Keratinocyte (primary cell): ENCODE results near the gene CIAPIN1. TPM values are rescaled to one million over a fixed set of nuclear protein-coding genes. Genes with fewer than 3 reads are reported as not detected.

ENCODE experiments used
- DNase-seq: peaks from one replicate; pipeline ENCODE4 v3.0.0-alpha.2; 2011; ENCODE audit warnings: low read depth, missing footprints, low spot score
- FAIRE-seq: peaks from 2 replicates; lab custom pipeline; 2011; peaks lifted over from hg19 to GRCh38; lab: Jason Lieb, UNC
- H2AFZ ChIP-seq: 2 replicates; pipeline ENCODE4 v1.6.0; 2012; ENCODE audit warnings: low read length, control low read depth, inconsistent platforms; ENCODE audit not compliant: control insufficient read depth
- H3K27ac ChIP-seq: 2 replicates; pipeline ENCODE4 v1.5.1; 2011; ENCODE audit warnings: low read length; ENCODE audit not compliant: control insufficient read depth, insufficient read depth
- H3K27me3 ChIP-seq: 3 replicates; pipeline ENCODE4 v1.6.0; 2011; ENCODE audit warnings: low read length; ENCODE audit not compliant: control insufficient read depth, insufficient read depth; ENCODE audit errors: extremely low read depth
- H3K36me3 ChIP-seq, 2 experiments: 2 replicates in 1 of 2; 3 replicates in 1 of 2; pipeline ENCODE4 v1.5.1; 2011; ENCODE audit warnings: low read length in 2 of 2, mild to moderate bottlenecking in 1 of 2; ENCODE audit not compliant: control insufficient read depth in 2 of 2, insufficient read depth in 2 of 2; ENCODE audit errors: extremely low read depth in 1 of 2
- H3K4me1 ChIP-seq: 3 replicates; pipeline ENCODE4 v1.5.1; 2011; ENCODE audit warnings: low read length; ENCODE audit not compliant: control insufficient read depth, insufficient read depth; ENCODE audit errors: extremely low read depth
- H3K4me2 ChIP-seq: 3 replicates; pipeline ENCODE4 v1.6.0; 2011; ENCODE audit warnings: low read depth, low read length; ENCODE audit not compliant: control insufficient read depth, insufficient read depth; ENCODE audit errors: extremely low read depth
- H3K4me3 ChIP-seq, 3 experiments: fragments of 200-600 bp in 1 of 3; sonication (generic) in 1 of 3; 2 replicates in 2 of 3; 3 replicates in 1 of 3; pipeline ENCODE4 v1.5.1; 2011 to 2016; ENCODE audit warnings: low read length in 3 of 3, mild to moderate bottlenecking in 3 of 3, control low read depth in 2 of 3, inconsistent platforms in 1 of 3, low read depth in 1 of 3, mixed read lengths in 1 of 3, mixed run types in 1 of 3, moderate library complexity in 1 of 3; ENCODE audit not compliant: control insufficient read depth in 2 of 3, insufficient read depth in 2 of 3; ENCODE audit errors: extremely low read depth in 1 of 3
- H3K79me2 ChIP-seq: 2 replicates; pipeline ENCODE4 v1.6.0; 2012; ENCODE audit warnings: low read length; ENCODE audit not compliant: control insufficient read depth, insufficient read depth
- H3K9ac ChIP-seq: 3 replicates; pipeline ENCODE4 v1.6.0; 2011; ENCODE audit warnings: low read length; ENCODE audit not compliant: control insufficient read depth, insufficient read depth; ENCODE audit errors: extremely low read depth
- H3K9me1 ChIP-seq: 3 replicates; pipeline ENCODE4 v1.6.0; 2011; ENCODE audit warnings: low read length; ENCODE audit not compliant: control insufficient read depth, insufficient read depth; ENCODE audit errors: extremely low read depth
- H3K9me3 ChIP-seq: 2 replicates; pipeline ENCODE4 v1.5.1; 2012; ENCODE audit warnings: low read depth, low read length; ENCODE audit not compliant: control insufficient read depth
- H4K20me1 ChIP-seq: 3 replicates; pipeline ENCODE4 v1.6.0; 2011; ENCODE audit warnings: low read length; ENCODE audit not compliant: control insufficient read depth, insufficient read depth; ENCODE audit errors: extremely low read depth
- CTCF ChIP-seq, 3 experiments: IDR thresholded peaks in 1 of 3; conservative IDR thresholded peaks in 1 of 3; optimal IDR thresholded peaks in 1 of 3; 2 replicates in 2 of 3; 3 replicates in 1 of 3; pipeline versions ENCODE3 to v1.5.1; 2011; ENCODE audit warnings: low read length in 3 of 3, mild to moderate bottlenecking in 3 of 3, moderate library complexity in 2 of 3, control low read depth in 1 of 3, inconsistent platforms in 1 of 3; ENCODE audit not compliant: insufficient read depth in 2 of 3; ENCODE audit errors: extremely low read depth in 1 of 3
- EZH2 ChIP-seq: IDR thresholded peaks from one replicate; pipeline ENCODE4 v1.6.1; 2012; ENCODE audit warnings: inconsistent platforms, mild to moderate bottlenecking, low read length, moderate library complexity
- dilution Hi-C: fragments of 300-500 bp; cut with MboI; formaldehyde crosslinking; loops from one replicate; pipeline ENCODE4 v1.7.0; 2020; ENCODE audit warnings: low sequenced_read_pairs; ENCODE audit not compliant: extremely low pct_ligation_motif_present
- polyA plus RNA-seq, 5 experiments: library from polyadenylated mRNA; depleted of rRNA in 3 of 5; stranded (reverse) in 3 of 5; stranded (forward) in 1 of 5; unstranded in 1 of 5; fragments of >200 nt; gene quantifications; 1 replicate in 1 of 5; 2 replicates in 3 of 5; 3 replicates in 1 of 5; pipeline versions ENCODE4 v1.2.1 to v1.2.3, GENCODE V29; 2011 to 2012; ENCODE audit warnings: missing spikeins in 2 of 5, low read depth in 1 of 5, low replicate concordance in 1 of 5

CIAPIN1 gene
- polyA plus RNA-seq, 1 donor (not counting 4 experiments of a cell fraction or from before 2014, with no cell fraction given), result 75.4 TPM

GRCh38 chr16:57468346-57468745 lies 21.2 kb upstream of the CIAPIN1 start:
- H3K27ac ChIP-seq, result no peak overlapping the region
- no peaks in the 10 kb centered on the region for H4K20me1 ChIP-seq
- H3K4me3 ChIP-seq, result no peak overlapping the region
- H3K9me3 ChIP-seq, result no peaks in the 10 kb centered on the region
- H3K4me2 ChIP-seq, result no peak overlapping the region
- H3K4me1 ChIP-seq, result peaks cover 3% of the 10 kb centered on the region
- no peak for FAIRE-seq
- TF ChIP-seq CTCF (optimal IDR thresholded peaks at IDR 0.05 in 1 of 3, IDR thresholded peaks at IDR 0.05 in 1 of 3, conservative IDR thresholded peaks at IDR 0.05 in 1 of 3; ENCODE audit: extremely low read depth in 1 of 3, insufficient read depth in 2 of 3, low read length in 3 of 3) (no peak), EZH2 (no peak)
- peaks cover 41 to 48% of the 10 kb centered on the region in 2 experiments for H3K36me3 ChIP-seq
- dilution Hi-C loops, result no loop called here
- DNase-seq, result no peak
- H3K9me1 ChIP-seq, result no peaks in the 10 kb centered on the region
- H3K9ac ChIP-seq, result no peak overlapping the region
- no peaks in the 10 kb centered on the region for H3K27me3 ChIP-seq
- H2AFZ ChIP-seq, result no peak overlapping the region
- H3K79me2 ChIP-seq, result peaks cover 17% of the 10 kb centered on the region

GRCh38 chr16:57464523-57464922 lies 17.3 kb upstream of the CIAPIN1 start:
- FAIRE-seq (no peak), DNase-seq (no peak)
- no peak for TF ChIP-seq CTCF (optimal IDR thresholded peaks at IDR 0.05 in 1 of 3, IDR thresholded peaks at IDR 0.05 in 1 of 3, conservative IDR thresholded peaks at IDR 0.05 in 1 of 3; ENCODE audit: extremely low read depth in 1 of 3, insufficient read depth in 2 of 3, low read length in 3 of 3)
- no peak for TF ChIP-seq EZH2
- dilution Hi-C loops, result no loop called here
- H3K9me3 ChIP-seq, result no peaks in the 10 kb centered on the region
- peaks cover 25% of the 10 kb centered on the region for H3K79me2 ChIP-seq
- H3K36me3 ChIP-seq, result peaks cover 36 to 41% of the 10 kb centered on the region in 2 experiments
- H4K20me1 ChIP-seq, result no peaks in the 10 kb centered on the region
- no peak overlapping the region for H3K4me3 ChIP-seq
- H3K4me2 ChIP-seq, result no peak overlapping the region
- no peak overlapping the region for H2AFZ ChIP-seq
- H3K4me1 ChIP-seq, result peaks cover 5% of the 10 kb centered on the region
- no peaks in the 10 kb centered on the region for H3K27me3 ChIP-seq
- H3K27ac ChIP-seq, result no peak overlapping the region
- no peak overlapping the region for H3K9ac ChIP-seq
- H3K9me1 ChIP-seq, result no peaks in the 10 kb centered on the region
